ENCODE measurements around the gene CST5. TPM values are rescaled to one million over a fixed set of nuclear protein-coding genes. Genes with fewer than 3 reads are reported as not detected.

Gene CST5
- total and polyA plus RNA-seq, 3 experiments from 2014 or later = not detected

DNA sequence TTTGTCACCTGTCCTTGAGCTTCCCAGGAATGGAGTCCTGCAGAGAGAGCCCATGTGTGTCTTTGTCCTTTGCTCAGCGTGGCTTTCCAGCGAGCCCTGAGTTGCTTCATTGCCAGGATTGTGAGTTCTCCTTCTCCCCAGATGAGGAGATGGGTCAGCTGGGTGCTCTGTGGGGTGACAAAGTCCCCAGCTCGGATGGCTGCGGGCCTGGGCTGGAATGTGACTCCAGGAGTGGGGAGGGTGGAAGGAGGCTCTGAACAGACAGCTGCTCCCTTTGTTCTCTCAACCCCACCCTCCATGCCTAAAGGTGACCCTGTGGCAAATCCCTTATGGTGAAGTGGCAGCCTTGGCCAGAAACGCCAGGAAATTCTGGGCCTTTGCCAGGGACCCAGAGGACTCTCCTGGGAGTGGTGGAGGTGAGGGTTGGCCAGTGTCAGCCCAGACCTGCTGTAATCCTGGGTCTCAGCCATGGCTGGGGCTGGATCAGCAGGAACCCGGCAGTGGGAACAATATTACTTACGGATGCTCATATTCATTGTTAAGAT, 44.4 kb upstream of the CST5 start:
- Histone ChIP-seq H3K27me3 (ENCODE audit: insufficient read depth, low read length, poor library complexity, severe bottlenecking) (no peaks in the 10 kb centered on the region), H3K4me3 (ENCODE audit: low read length) (no peak overlapping the region), H3K36me3 (ENCODE audit: insufficient read depth, low read length) (no peaks in the 10 kb centered on the region), H3K27ac (ENCODE audit: low read depth, low read length) (no peak overlapping the region), H3K9me3 (ENCODE audit: low read length) (no peaks in the 10 kb centered on the region), H3K4me1 (ENCODE audit: insufficient read depth, low read length) (peaks cover 59% of the 10 kb centered on the region)
- Mint-ChIP-seq H3K36me3 (peaks cover 0 to 3% (median 0%) of the 10 kb centered on the region in 3 donors), H3K4me1 (peaks cover 69 to 89% (median 78%) of the 10 kb centered on the region in 3 donors), H3K4me3 (no peak overlapping the region), H3K27me3 (peaks cover 4% of the 10 kb centered on the region in 2 donors), H3K27ac (peak overlapping the region in 1 of 8 donors; percentile 39), H3K9me3 (no peaks in the 10 kb centered on the region)
- CTCF ChIA-PET = interaction anchor here (1.5 kb wide), 1 partner anchor 35 kb away, joined by 3 read pairs; no protein-coding TSS in a partner anchor
- POLR2A ChIA-PET = no interaction called here
- DNase-seq = no peak

DNA sequence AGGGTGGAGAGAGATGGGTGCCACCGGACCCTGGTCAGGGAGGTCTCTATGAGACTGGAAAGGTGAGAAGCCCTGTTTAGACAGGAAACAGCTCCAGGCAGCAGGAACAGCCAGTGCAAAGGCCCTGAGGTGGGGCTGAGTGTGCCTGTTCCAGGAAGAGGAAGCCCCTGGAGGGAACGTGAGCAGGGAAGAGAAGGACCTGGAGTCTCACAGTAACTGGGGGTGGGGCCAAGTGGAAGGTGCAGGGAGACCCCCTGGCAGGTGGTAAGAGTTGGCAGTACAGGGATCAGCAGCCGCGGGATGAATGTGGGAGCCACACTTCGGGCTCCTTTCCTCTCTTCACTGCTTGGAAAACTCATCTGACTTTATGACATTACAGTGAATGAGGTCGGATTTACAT, 43.8 kb upstream of the CST5 start:
- CTCF ChIA-PET = no interaction called here

DNA sequence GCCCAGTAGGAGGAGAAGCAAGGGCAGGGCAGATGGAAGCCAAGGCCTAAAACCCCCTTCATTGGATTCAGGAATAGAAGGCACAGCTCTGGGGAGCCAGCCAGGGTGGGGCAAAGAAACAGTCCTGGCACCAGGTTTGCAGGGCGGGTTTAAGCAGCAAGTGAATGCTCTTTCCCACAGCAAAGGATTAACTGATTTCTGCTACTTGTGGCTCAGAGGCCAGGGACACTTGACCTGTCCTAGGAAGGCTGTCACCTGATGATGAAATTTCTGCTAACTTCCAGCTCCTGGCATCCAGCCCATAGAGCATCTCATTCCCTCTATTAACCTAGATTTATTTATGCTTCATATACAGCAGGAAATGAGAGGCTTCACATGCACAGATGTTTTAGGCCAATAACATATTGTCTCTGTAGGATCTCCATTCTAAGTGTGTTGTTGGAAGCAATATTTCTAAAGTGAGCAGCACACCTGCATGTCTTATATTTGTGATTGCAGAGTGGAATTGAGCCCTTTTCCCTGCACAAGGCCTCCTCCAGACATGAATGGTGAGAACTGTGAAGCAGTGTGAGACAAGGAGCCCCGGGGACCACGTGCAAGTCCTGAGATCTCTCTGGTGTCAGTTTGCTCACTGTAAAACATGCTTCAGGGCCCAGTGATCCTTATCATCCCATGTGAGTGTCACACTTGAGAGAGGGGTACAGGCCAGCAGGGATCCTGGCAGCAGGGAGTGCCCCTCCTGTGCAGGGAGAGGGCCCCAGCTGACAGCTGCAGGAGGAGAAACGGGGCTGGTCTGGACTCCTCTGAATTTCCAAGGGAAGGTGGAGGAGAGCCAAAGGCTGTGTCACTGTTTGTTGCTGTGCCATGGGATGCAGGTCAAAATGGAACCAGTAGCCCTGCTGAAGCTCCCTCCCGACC, 41.1 kb upstream of the CST5 start:
- Mint-ChIP-seq H3K36me3 (peaks cover 0 to 3% (median 0%) of the 10 kb centered on the region in 3 donors), H3K27me3 (peaks cover 4% of the 10 kb centered on the region in 2 donors), H3K4me3 (peak overlapping the region in 6 of 7 donors; percentile 38 to 81 (median 63)), H3K4me1 (peaks cover 36 to 64% (median 50%) of the 10 kb centered on the region in 3 donors), H3K27ac (peak overlapping the region; percentile 19 to 97 (median 91)), H3K9me3 (no peaks in the 10 kb centered on the region)
- Histone ChIP-seq H3K4me1 (ENCODE audit: insufficient read depth, low read length) (peaks cover 31% of the 10 kb centered on the region), H3K4me3 (ENCODE audit: low read length) (peak overlapping the region; percentile 37), H3K36me3 (ENCODE audit: insufficient read depth, low read length) (no peaks in the 10 kb centered on the region), H3K27ac (ENCODE audit: low read depth, low read length) (peak overlapping the region; percentile 43), H3K27me3 (ENCODE audit: insufficient read depth, low read length, poor library complexity, severe bottlenecking) (no peaks in the 10 kb centered on the region), H3K9me3 (ENCODE audit: low read length) (no peaks in the 10 kb centered on the region)
- DNase-seq = no peak
- ChIA-PET CTCF (interaction anchor here (1.4 to 2.3 kb wide), 3 partner anchors 9 to 17 kb away, joined by 3 to 11 read pairs (median 5); no protein-coding TSS in a partner anchor), POLR2A (interaction anchor here (0.6 kb wide), 1 partner anchor 12 kb away, joined by 3 read pairs; no protein-coding TSS in a partner anchor)

More for the DNA sequence above, 43.8 kb upstream of the CST5 start:
- Histone ChIP-seq H3K4me1 (ENCODE audit: insufficient read depth, low read length) (peaks cover 56% of the 10 kb centered on the region), H3K36me3 (ENCODE audit: insufficient read depth, low read length) (no peaks in the 10 kb centered on the region), H3K9me3 (ENCODE audit: low read length) (no peaks in the 10 kb centered on the region), H3K4me3 (ENCODE audit: low read length) (no peak overlapping the region), H3K27ac (ENCODE audit: low read depth, low read length) (no peak overlapping the region), H3K27me3 (ENCODE audit: insufficient read depth, low read length, poor library complexity, severe bottlenecking) (no peaks in the 10 kb centered on the region)
- DNase-seq = no peak
- no peaks in the 10 kb centered on the region for H3K9me3 Mint-ChIP-seq
- peaks cover 0 to 3% (median 0%) of the 10 kb centered on the region in 3 donors for H3K36me3 Mint-ChIP-seq
- H3K27me3 Mint-ChIP-seq = peaks cover 4% of the 10 kb centered on the region in 2 donors
- peak overlapping the region in 5 of 8 donors; percentile 15 to 88 (median 85) for H3K27ac Mint-ChIP-seq
- H3K4me1 Mint-ChIP-seq = peaks cover 62 to 89% (median 73%) of the 10 kb centered on the region in 3 donors
- POLR2A ChIA-PET = no interaction called here
- no peak overlapping the region for H3K4me3 Mint-ChIP-seq

DNA sequence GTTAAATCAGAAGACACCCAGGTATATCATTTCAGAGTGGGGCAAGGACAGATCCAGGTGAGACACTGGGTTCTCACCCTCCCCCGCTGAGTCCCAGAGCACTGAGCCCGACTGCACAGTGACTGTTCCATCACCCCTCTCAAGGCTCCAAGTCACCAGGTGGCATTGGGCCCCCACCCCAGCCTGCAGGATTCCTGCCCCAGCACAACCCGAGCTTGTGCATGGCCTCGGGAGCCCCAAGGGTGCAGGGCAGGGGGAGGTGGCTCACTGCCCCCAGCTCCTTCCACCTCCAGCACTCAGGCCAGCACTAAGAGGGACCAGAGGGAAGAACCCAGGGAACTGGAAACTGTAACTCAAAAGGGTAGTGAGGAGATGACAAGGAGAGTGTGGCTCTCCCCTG, 39.3 kb upstream of the CST5 start:
- H3K27ac Mint-ChIP-seq = peak overlapping the region in 1 of 8 donors; percentile 94
- peaks cover 31% of the 10 kb centered on the region for H3K4me1 ChIP-seq (ENCODE audit: insufficient read depth, low read length)
- no peaks in the 10 kb centered on the region for H3K9me3 Mint-ChIP-seq
- H3K36me3 ChIP-seq (ENCODE audit: insufficient read depth, low read length) = no peaks in the 10 kb centered on the region
- no peak for DNase-seq
- peaks cover 31 to 49% (median 38%) of the 10 kb centered on the region in 3 donors for H3K4me1 Mint-ChIP-seq
- H3K27me3 Mint-ChIP-seq = peaks cover 8 to 12% of the 10 kb centered on the region in 2 donors
- H3K4me3 ChIP-seq (ENCODE audit: low read length) = no peak overlapping the region
- H3K9me3 ChIP-seq (ENCODE audit: low read length) = no peaks in the 10 kb centered on the region
- CTCF ChIA-PET = interaction anchor here (2.3 kb wide), 1 partner anchor 19 kb away, joined by 11 read pairs; no protein-coding TSS in a partner anchor
- POLR2A ChIA-PET = no interaction called here
- no peaks in the 10 kb centered on the region for H3K27me3 ChIP-seq (ENCODE audit: insufficient read depth, low read length, poor library complexity, severe bottlenecking)
- H3K27ac ChIP-seq (ENCODE audit: low read depth, low read length) = no peak overlapping the region
- H3K36me3 Mint-ChIP-seq = peaks cover 0 to 3% (median 0%) of the 10 kb centered on the region in 3 donors
- no peak overlapping the region for H3K4me3 Mint-ChIP-seq

DNA sequence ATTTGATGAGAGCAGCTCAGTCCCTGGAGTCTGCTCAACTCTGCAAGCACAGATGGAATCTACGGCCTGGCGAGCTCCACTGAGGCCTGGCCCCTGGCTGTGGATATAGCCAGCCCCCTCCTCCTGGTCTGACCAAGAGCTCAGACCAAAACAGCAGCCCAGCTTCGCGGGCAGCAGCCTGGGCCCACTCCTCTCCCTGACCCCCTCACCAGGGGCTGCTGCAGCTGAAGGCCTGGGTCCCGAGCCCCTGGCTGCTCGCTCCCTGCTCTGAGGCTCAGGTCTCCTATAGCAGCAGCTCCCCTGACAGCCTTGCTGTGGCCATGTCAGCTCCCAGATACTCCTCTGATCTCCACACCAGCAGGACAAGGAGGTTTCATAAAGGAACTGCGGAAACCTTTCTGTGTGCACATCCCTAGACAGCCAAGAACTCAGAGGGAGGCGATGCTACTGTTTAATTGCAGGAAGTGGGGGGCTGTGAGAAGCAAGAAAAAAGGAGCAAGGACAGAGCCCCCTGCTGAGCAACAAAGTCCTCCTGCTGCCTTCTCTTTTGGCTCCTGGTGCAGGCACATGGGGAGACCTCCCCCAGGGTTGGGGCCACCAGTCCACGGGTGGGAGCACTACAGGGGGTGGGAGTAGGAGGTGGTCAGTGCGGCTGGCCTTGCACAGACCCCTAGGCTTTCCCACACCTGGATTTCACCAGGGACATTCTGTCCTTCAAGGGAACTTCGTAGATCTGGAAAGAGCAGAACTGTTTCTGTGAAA, 38.7 kb upstream of the CST5 start:
- Mint-ChIP-seq H3K4me1 (peaks cover 30 to 48% (median 37%) of the 10 kb centered on the region in 3 donors), H3K27me3 (peaks cover 8 to 14% of the 10 kb centered on the region in 2 donors), H3K36me3 (peaks cover 0 to 3% (median 0%) of the 10 kb centered on the region in 3 donors), H3K9me3 (no peaks in the 10 kb centered on the region), H3K27ac (peak overlapping the region in 1 of 8 donors; percentile 25), H3K4me3 (no peak overlapping the region)
- Histone ChIP-seq H3K27ac (ENCODE audit: low read depth, low read length) (no peak overlapping the region), H3K27me3 (ENCODE audit: insufficient read depth, low read length, poor library complexity, severe bottlenecking) (no peaks in the 10 kb centered on the region), H3K9me3 (ENCODE audit: low read length) (no peaks in the 10 kb centered on the region), H3K4me1 (ENCODE audit: insufficient read depth, low read length) (peaks cover 31% of the 10 kb centered on the region), H3K36me3 (ENCODE audit: insufficient read depth, low read length) (no peaks in the 10 kb centered on the region), H3K4me3 (ENCODE audit: low read length) (no peak overlapping the region)
- ChIA-PET CTCF (interaction anchor here (1.2 to 2.3 kb wide), 2 partner anchors 19 to 28 kb away, joined by 3 to 11 read pairs; no protein-coding TSS in a partner anchor), POLR2A (no interaction called here)
- no peak for DNase-seq

DNA sequence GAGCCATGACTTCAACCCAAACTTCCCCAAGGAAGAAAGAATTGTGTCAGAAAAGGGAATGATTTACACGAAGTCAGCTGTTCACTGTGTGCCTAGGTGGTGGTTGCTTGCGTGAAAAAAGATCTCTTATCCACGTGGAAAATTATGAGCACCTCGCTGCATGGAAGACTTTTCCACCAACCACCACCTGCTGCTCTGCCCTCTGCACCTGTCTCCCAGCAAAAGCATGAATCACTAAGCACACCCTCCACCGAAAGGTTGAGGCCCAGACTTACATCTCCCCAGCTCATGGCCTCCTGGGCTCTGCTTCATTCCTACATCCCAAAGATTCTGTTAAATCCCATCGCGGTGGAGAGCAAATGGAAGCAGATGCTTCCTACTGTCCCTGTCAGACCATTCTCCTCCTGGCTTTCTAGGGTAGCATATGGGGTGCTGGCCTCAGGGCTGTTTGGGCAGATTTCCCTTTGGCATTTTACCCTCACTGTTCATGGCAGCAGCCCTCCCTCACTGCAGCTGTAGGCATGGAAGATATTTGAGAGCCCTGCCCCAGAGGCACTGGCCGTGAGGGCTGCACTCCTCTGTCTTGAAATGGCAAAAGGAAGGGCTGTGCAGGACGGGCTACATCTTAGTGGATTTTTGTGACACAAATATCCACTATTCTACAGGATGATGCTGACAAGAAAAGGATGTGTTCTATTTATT, 37.6 kb upstream of the CST5 start:
- Mint-ChIP-seq H3K9me3 (no peaks in the 10 kb centered on the region), H3K27ac (peak overlapping the region in 2 of 8 donors; percentile 11 to 26), H3K4me1 (peaks cover 26 to 41% (median 31%) of the 10 kb centered on the region in 3 donors), H3K27me3 (peaks cover 9 to 14% of the 10 kb centered on the region in 2 donors), H3K4me3 (no peak overlapping the region), H3K36me3 (no peaks in the 10 kb centered on the region)
- Histone ChIP-seq H3K27me3 (ENCODE audit: insufficient read depth, low read length, poor library complexity, severe bottlenecking) (no peaks in the 10 kb centered on the region), H3K4me3 (ENCODE audit: low read length) (no peak overlapping the region), H3K27ac (ENCODE audit: low read depth, low read length) (no peak overlapping the region), H3K9me3 (ENCODE audit: low read length) (no peaks in the 10 kb centered on the region), H3K4me1 (ENCODE audit: insufficient read depth, low read length) (peaks cover 31% of the 10 kb centered on the region), H3K36me3 (ENCODE audit: insufficient read depth, low read length) (no peaks in the 10 kb centered on the region)
- POLR2A ChIA-PET = no interaction called here
- CTCF ChIA-PET = interaction anchor here (1.2 kb wide), 1 partner anchor 27 kb away, joined by 3 read pairs; no protein-coding TSS in a partner anchor
- no peak for DNase-seq

DNA sequence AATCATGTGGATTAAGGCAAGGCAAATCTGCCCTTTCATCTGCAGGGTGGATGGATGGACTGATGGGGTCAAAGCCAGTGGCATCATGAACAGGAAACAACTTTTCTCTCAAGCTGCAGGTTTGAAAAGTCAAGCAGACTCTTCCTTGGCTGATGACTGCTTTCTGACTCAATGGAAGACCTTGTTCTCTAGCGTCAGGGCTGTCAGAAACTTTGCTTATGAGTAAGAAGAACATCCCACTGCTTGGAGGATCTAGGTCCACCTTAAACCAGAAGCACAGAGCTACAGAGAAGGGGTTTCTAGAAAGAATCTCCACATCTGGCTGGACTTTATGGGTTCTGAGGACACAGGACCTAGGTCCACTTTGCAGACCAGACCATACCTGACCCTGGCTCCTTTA, 36.3 kb upstream of the CST5 start:
- CTCF ChIA-PET = no interaction called here

More for the DNA sequence above, 36.3 kb upstream of the CST5 start:
- DNase-seq = no peak
- Mint-ChIP-seq H3K4me3 (no peak overlapping the region), H3K27ac (no peak overlapping the region), H3K36me3 (no peaks in the 10 kb centered on the region), H3K4me1 (peaks cover 17 to 27% (median 22%) of the 10 kb centered on the region in 3 donors), H3K27me3 (peaks cover 13 to 15% of the 10 kb centered on the region in 2 donors), H3K9me3 (no peaks in the 10 kb centered on the region)
- POLR2A ChIA-PET = no interaction called here
- H3K27me3 ChIP-seq (ENCODE audit: insufficient read depth, low read length, poor library complexity, severe bottlenecking) = no peaks in the 10 kb centered on the region
- H3K27ac ChIP-seq (ENCODE audit: low read depth, low read length) = no peak overlapping the region
- H3K4me1 ChIP-seq (ENCODE audit: insufficient read depth, low read length) = peaks cover 22% of the 10 kb centered on the region
- H3K36me3 ChIP-seq (ENCODE audit: insufficient read depth, low read length) = no peaks in the 10 kb centered on the region
- no peak overlapping the region for H3K4me3 ChIP-seq (ENCODE audit: low read length)
- H3K9me3 ChIP-seq (ENCODE audit: low read length) = no peaks in the 10 kb centered on the region

All from CD8-positive, alpha-beta memory T cell (primary cell).